BLaER1 (cell line): Measurements from ENCODE around the gene MEGF11.

Experiments
- H3K27ac ChIP-seq: shearing (Covaris generic); formaldehyde crosslinking; 2 replicates; pipeline ENCODE4 v1.8.1; 2022
- H3K27me3 ChIP-seq: shearing (Covaris generic); formaldehyde crosslinking; 2 replicates; pipeline ENCODE4 v1.8.1; 2022
- H3K36me3 ChIP-seq: shearing (Covaris generic); formaldehyde crosslinking; 2 replicates; pipeline ENCODE4 v1.8.1; 2022
- H3K4me1 ChIP-seq: shearing (Covaris generic); formaldehyde crosslinking; 2 replicates; pipeline ENCODE4 v1.8.1; 2022
- H3K4me2 ChIP-seq: shearing (Covaris generic); formaldehyde crosslinking; 2 replicates; pipeline ENCODE4 v1.8.1; 2022
- H3K4me3 ChIP-seq: shearing (Covaris generic); formaldehyde crosslinking; 2 replicates; pipeline ENCODE4 v1.8.1; 2022
- H3K9ac ChIP-seq: shearing (Covaris generic); formaldehyde crosslinking; 2 replicates; pipeline ENCODE4 v1.8.1; 2022
- H3K9me3 ChIP-seq: shearing (Covaris generic); formaldehyde crosslinking; 2 replicates; pipeline ENCODE4 v1.8.1; 2022
- H4K20me1 ChIP-seq: shearing (Covaris generic); formaldehyde crosslinking; 2 replicates; pipeline ENCODE4 v1.8.1; 2022
- Cebpa-rat ChIP-seq: shearing (Covaris generic); IDR thresholded peaks from 2 replicates; pipeline ENCODE4 v1.8.1; 2022

Gene MEGF11

DNA sequence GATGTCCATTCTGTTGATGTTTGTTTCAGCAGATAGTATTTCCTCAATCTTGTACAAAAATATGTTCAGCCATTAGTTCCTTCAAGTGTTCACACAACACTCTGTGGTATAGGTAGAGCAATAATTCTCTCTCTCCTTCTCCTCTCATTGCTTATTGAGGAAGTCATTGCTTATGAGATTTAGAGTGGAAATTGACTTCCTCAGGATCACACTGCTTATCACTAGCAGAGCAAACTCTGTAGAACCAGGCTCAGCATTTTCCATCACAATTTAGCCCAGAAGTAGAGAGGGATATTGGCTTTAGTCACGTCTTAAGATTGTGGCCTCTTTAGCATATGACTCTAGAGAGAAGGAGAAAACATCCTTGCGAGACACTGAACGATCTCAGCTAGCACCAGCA lies 353.1 kb downstream of the MEGF11 start:
- peaks cover 19% of the 10 kb centered on the region for H4K20me1 ChIP-seq
- H3K36me3 ChIP-seq: peaks cover 86% of the 10 kb centered on the region

DNA sequence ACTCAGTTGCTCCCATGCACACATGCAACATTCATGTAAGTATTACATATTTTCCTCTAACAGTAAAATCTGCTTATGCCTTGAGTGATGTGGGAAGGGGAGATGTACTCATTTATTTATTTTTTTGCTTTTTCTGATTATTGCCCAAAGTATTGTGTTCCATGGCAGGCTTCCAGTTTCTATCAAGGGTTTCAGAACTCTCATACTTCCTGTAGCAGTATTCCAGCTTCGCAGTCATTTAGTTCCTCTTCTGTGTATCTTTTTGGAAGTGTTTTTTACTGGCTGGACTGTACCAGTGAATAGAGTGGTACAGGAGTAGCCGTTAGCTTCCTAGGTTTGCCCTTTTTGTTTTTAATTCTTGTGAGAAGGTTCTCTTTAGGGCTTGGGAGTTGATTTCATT lies 357.3 kb downstream of the MEGF11 start:
- Histone ChIP-seq H3K4me2 (no peak overlapping the region), H3K36me3 (peaks cover 72% of the 10 kb centered on the region), H3K4me1 (no peaks in the 10 kb centered on the region), H4K20me1 (peaks cover 35% of the 10 kb centered on the region), H3K27ac (no peak overlapping the region), H3K4me3 (no peak overlapping the region), H3K9ac (no peak overlapping the region), H3K27me3 (no peaks in the 10 kb centered on the region), H3K9me3 (no peaks in the 10 kb centered on the region)
- TF ChIP-seq Cebpa-rat: no peak

More for the DNA sequence above, 353.1 kb downstream of the MEGF11 start:
- no peak overlapping the region for H3K27ac ChIP-seq
- no peak for TF ChIP-seq Cebpa-rat
- no peaks in the 10 kb centered on the region for H3K9me3 ChIP-seq
- no peak overlapping the region for H3K4me2 ChIP-seq
- H3K27me3 ChIP-seq: no peaks in the 10 kb centered on the region
- H3K4me3 ChIP-seq: no peak overlapping the region
- H3K9ac ChIP-seq: no peak overlapping the region
- H3K4me1 ChIP-seq: peaks cover 16% of the 10 kb centered on the region

DNA sequence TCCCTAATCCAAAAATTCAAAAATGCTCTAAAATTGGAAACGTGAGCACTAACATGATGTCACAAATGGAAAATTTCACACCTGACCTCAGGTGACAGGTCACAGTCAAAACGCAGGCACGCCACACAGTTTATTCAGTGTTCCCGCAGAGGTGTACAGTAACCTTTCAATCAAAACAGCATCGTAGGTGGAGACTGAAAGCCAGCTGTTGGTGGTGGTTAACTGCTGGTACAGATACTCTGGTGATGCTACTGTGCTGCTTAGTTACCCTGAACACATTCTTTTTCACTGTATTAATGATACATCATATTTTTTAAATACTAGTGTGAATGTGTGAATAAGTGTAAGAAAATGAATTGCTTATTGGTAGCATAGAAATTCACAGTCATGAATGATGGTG lies 360.5 kb downstream of the MEGF11 start:
- no peak overlapping the region for H3K9ac ChIP-seq
- H3K36me3 ChIP-seq: peaks cover 69% of the 10 kb centered on the region
- no peak for TF ChIP-seq Cebpa-rat
- H3K9me3 ChIP-seq: no peaks in the 10 kb centered on the region
- no peak overlapping the region for H3K4me2 ChIP-seq
- no peak overlapping the region for H3K27ac ChIP-seq
- no peaks in the 10 kb centered on the region for H3K27me3 ChIP-seq
- no peak overlapping the region for H3K4me3 ChIP-seq
- H3K4me1 ChIP-seq: no peaks in the 10 kb centered on the region
- H4K20me1 ChIP-seq: peaks cover 52% of the 10 kb centered on the region

DNA sequence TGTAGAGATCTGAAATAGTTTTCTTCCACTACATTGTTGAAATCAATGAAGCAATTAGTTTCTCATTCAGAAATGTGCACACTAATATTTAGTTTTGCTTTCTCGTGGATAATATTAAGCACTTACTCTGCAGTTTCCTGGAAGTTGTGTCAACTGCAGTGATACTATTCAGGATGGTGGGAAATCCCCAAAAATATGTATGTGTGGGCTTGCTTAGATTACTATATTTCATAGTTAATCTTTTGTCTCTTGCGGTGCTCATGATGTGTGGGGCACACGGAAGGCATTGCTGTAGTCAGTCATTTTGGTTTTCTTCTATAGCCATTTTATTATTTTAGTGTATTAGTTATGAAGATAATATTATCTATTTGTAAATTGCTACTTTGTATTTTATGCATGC lies 364.6 kb downstream of the MEGF11 start:
- H3K27ac ChIP-seq: no peak overlapping the region
- H3K36me3 ChIP-seq: peaks cover 83% of the 10 kb centered on the region
- no peak for TF ChIP-seq Cebpa-rat

DNA sequence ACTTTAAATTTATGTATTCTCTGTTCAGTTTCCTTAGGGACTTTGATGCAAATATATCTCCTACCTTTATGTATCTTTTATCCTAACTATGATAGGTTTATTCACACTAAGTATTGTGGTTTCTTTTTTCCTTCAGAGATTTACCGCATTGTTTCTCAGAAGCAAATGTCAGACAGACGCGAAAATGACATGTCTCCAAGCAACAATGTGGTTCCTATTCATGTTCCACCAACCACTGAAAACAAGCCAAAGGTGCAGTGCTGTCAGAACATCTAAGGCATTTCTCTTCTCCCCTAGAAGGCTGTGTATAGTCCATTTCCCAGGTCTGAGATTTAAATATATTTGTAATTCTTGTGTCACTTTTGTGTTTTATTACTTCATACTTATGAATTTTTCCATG lies 366.0 kb downstream of the MEGF11 start:
- peaks cover 67% of the 10 kb centered on the region for H4K20me1 ChIP-seq
- H3K4me1 ChIP-seq: no peaks in the 10 kb centered on the region
- no peaks in the 10 kb centered on the region for H3K9me3 ChIP-seq
- no peaks in the 10 kb centered on the region for H3K27me3 ChIP-seq
- H3K4me3 ChIP-seq: no peak overlapping the region
- no peak overlapping the region for H3K9ac ChIP-seq
- H3K36me3 ChIP-seq: peaks cover 89% of the 10 kb centered on the region
- no peak for TF ChIP-seq Cebpa-rat
- no peak overlapping the region for H3K27ac ChIP-seq
- no peak overlapping the region for H3K4me2 ChIP-seq

More for the DNA sequence above, 364.6 kb downstream of the MEGF11 start:
- peaks cover 60% of the 10 kb centered on the region for H4K20me1 ChIP-seq
- no peak overlapping the region for H3K4me3 ChIP-seq
- H3K9ac ChIP-seq: no peak overlapping the region
- H3K4me2 ChIP-seq: no peak overlapping the region
- no peaks in the 10 kb centered on the region for H3K4me1 ChIP-seq
- no peaks in the 10 kb centered on the region for H3K9me3 ChIP-seq
- no peaks in the 10 kb centered on the region for H3K27me3 ChIP-seq

DNA sequence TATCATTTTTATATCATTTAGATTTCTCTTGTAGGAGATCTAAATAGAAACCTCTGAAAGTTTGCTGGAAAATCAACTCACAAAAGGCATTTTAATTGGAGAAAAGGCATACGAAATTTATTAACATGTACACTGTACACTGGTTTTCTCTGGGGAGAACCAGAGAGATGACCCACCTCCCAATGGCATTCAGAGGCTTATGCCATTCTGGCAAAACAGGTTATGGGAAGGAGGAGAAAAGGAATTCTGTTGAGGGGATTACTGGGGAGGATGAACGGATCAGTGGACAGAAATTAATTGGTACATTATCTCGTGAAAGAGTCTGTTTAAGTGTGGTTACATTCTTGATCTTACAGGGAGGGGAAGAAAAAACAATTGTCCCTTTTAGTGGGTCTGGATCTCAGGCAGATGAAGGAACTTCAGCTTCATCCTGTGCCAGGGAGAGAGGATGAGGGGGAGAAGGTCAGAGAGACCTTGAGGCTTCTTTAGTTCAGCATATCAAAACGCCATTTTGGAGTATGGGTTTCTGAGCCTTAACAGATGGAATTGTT lies 367.8 kb downstream of the MEGF11 start:
- H3K4me2 ChIP-seq: no peak overlapping the region
- TF ChIP-seq Cebpa-rat: no peak
- H3K9me3 ChIP-seq: no peaks in the 10 kb centered on the region
- H3K27me3 ChIP-seq: no peaks in the 10 kb centered on the region
- H3K27ac ChIP-seq: no peak overlapping the region
- H3K9ac ChIP-seq: no peak overlapping the region
- H4K20me1 ChIP-seq: peaks cover 67% of the 10 kb centered on the region
- H3K4me3 ChIP-seq: no peak overlapping the region
- peaks cover 18% of the 10 kb centered on the region for H3K4me1 ChIP-seq
- H3K36me3 ChIP-seq: peaks cover 94% of the 10 kb centered on the region

DNA sequence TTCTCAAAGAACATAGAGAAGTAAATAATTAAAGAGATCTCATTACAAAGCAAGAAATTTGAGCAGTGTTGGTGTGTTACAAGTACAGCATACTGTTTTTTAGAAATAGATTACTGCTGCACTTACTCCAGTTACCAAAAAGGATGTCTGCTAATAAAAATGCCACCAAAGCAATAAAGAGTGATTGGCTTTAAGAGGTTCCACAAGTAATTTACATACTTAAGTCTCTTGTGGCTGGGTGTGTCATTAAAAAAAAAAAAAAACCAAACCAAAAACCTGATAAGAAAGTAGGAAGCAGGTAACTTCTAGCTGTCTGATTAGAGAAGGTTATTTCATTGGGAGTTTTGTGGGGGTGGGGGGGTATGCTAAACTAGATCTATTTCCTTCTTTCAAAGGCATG lies 369.0 kb downstream of the MEGF11 start:
- Histone ChIP-seq H3K4me3 (no peak overlapping the region), H4K20me1 (peaks cover 68% of the 10 kb centered on the region), H3K9me3 (no peaks in the 10 kb centered on the region), H3K27me3 (no peaks in the 10 kb centered on the region), H3K4me1 (peaks cover 21% of the 10 kb centered on the region), H3K4me2 (no peak overlapping the region), H3K36me3 (peaks cover 97% of the 10 kb centered on the region), H3K9ac (no peak overlapping the region), H3K27ac (no peak overlapping the region)
- no peak for TF ChIP-seq Cebpa-rat

DNA sequence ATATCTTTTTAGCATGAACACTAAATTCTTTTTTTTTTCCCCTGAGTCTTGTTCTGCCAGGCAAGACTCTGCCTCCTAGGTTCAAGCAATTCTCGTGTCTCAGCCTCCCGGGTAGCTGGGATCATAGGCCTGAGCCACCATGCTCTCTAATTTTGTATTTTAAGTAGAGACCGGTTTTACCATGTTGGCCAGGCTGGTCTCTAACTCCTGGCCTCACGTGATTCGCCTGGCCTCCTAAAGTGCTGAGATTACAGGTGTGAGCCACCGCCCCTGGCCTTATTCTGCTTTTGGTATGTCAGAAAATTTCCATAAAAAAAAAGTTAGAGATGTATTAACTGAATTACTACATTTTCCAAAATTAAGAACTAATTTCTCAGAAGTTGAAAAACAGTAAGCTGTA lies 370.0 kb downstream of the MEGF11 start:
- no peaks in the 10 kb centered on the region for H3K27me3 ChIP-seq
- H3K27ac ChIP-seq: no peak overlapping the region
- peaks cover 97% of the 10 kb centered on the region for H3K36me3 ChIP-seq
- peaks cover 77% of the 10 kb centered on the region for H4K20me1 ChIP-seq
- H3K9me3 ChIP-seq: no peaks in the 10 kb centered on the region
- H3K4me1 ChIP-seq: peaks cover 21% of the 10 kb centered on the region
- no peak for TF ChIP-seq Cebpa-rat
- H3K4me2 ChIP-seq: no peak overlapping the region
- no peak overlapping the region for H3K9ac ChIP-seq
- H3K4me3 ChIP-seq: no peak overlapping the region

DNA sequence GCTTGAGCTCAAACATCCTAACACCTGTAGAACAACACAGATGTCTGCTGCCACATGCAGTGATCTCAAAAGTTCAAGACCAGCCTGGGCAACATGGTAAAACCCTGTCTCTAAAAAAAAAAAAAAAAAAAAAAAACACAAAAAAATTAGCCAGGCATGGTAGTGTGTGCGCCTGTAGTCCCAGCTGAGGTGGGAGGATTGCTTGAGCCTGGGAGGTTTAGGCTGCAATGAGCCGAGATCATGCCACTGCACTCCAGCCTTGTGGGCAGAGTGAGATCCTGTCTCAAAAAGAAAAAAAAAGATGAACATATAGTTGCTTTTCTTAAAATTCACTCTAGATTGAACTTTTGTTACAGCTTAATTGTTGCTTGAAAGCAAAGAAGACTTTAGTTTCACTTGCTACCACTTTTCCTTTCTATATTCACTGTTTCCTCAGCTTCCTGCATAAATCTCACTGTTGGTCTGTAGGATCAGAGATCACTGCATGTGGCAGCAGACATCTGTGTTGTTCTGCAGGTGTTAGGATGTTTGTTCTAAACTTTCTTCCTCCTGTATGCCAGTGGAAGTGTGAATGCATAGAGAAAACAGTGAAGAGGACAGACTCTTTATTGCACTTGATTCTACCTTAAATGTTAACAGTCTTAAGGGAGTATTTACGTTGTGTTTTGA lies 371.6 kb downstream of the MEGF11 start:
- Histone ChIP-seq H3K27me3 (no peaks in the 10 kb centered on the region), H3K27ac (no peak overlapping the region), H4K20me1 (peaks cover 88% of the 10 kb centered on the region), H3K4me2 (peak overlapping the region; percentile 55), H3K9me3 (no peaks in the 10 kb centered on the region), H3K36me3 (peaks cover 97% of the 10 kb centered on the region), H3K4me3 (no peak overlapping the region), H3K4me1 (peaks cover 21% of the 10 kb centered on the region), H3K9ac (0 out of 2 replicates have a peak overlapping the region, but pooled peaks have one; percentile 6)
- no peak for TF ChIP-seq Cebpa-rat

DNA sequence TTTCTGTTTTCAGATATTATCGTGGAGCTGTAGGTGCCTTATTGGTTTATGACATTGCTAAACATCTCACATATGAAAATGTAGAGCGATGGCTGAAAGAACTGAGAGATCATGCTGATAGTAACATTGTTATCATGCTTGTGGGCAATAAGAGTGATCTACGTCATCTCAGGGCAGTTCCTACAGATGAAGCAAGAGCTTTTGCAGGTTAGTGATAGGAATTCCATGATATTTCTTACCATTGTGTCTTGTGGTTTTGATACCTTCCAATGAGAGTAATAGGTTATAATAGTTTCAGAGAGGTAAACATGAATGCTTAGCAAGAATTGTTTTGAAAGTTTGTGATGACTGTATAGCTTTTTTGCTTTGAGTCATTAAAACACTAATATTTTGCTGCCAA lies 375.8 kb downstream of the MEGF11 start:
- peaks cover 97% of the 10 kb centered on the region for H4K20me1 ChIP-seq
- H3K9me3 ChIP-seq: no peaks in the 10 kb centered on the region
- H3K9ac ChIP-seq: no peak overlapping the region
- H3K36me3 ChIP-seq: peaks cover 88% of the 10 kb centered on the region
- H3K27me3 ChIP-seq: no peaks in the 10 kb centered on the region
- TF ChIP-seq Cebpa-rat: no peak
- H3K4me3 ChIP-seq: no peak overlapping the region
- peaks cover 21% of the 10 kb centered on the region for H3K4me1 ChIP-seq
- H3K27ac ChIP-seq: no peak overlapping the region
- no peak overlapping the region for H3K4me2 ChIP-seq
